Inflammatory macrophage treated with lipopolysaccharide for 4 hours (primary cell): ENCODE data around the gene ANKRD44.
A peak's percentile ranks its signal among the peaks of the same experiment; 100 is the strongest.

Experiments
- DNase-seq: peaks from one replicate; pipeline ENCODE4 v3.0.0-alpha.2; 2020

ANKRD44 gene

DNA sequence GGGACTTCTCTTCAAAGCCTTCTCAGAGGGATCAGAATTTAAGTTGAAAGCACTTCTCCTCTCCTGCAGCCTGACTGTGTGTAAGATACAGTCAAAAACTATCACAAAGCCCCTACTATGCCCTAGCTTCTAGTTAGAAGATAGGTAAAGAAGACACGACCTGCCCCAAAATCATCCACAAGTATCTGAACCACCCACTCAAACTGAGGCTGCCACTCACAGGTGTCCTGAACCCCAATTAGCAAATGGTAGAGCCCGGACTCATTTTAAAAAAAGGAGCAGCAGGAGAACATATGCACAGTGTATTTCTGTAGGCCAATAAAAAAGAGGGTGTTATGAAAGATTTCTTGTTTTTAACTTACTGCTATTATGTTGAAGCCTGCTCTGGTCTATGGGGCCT lies 74.4 kb downstream of the ANKRD44 start:
- no peak for DNase-seq

DNA sequence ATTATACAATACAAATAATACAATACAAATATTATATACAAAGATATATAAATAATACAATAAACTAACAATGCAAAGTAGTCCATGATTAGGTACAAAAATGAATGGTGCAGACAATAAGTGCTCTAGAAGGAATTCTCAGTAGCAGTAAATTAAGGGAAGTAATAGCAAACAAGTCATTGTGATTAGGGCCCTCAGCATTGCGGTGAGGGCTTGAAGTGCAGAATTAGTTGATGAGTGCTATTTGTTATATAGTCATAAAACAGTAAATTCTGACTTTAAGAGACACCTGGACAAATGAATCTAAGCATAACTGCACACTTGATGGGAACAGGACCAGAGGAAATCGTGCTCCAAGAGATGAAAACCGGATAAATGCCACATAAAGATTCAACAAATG lies 74.9 kb downstream of the ANKRD44 start:
- DNase-seq = no peak

DNA sequence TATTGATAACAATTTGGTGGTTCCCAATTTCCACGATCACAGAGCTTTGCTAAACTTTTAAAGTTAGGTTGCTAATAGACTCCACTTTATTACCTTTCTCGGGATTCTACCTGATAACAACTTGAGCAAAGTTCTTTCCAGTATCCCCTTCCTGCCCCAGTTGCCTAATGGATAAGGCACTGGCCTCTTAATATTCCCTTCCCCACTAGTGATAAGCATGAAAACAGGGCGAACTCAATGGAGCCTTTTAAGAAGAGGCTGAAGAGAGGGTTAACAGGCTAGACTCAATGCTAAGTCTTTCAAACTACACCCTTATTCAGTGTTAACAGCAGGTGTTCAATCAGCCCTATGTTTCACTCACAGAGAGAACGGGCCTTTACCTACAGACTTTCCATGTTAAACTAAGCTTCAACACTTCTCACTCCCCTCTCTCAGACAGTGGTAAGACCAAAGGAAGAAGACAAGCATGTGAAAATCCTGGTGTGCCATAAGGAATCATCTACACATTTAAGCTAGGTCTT lies 75.8 kb downstream of the ANKRD44 start:
- no peak for DNase-seq

DNA sequence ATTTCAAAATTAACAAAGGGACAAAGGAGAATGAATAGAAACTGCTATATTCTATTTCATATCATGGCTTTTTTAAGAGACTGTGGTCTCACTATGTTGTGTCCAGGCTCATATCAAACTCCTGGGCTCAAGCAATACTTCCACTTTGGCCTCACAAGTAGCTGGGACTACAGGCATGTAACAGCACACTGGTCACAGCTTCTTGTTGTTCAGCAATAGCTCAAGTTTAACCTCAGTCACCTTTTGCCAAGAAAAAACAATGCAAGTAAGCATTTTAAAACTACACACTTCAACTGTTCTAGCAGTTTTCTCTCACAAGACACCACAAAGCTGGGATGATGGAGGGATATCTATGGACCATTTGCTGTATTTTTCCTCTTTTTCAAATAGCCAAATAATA lies 77.1 kb downstream of the ANKRD44 start:
- no peak for DNase-seq

DNA sequence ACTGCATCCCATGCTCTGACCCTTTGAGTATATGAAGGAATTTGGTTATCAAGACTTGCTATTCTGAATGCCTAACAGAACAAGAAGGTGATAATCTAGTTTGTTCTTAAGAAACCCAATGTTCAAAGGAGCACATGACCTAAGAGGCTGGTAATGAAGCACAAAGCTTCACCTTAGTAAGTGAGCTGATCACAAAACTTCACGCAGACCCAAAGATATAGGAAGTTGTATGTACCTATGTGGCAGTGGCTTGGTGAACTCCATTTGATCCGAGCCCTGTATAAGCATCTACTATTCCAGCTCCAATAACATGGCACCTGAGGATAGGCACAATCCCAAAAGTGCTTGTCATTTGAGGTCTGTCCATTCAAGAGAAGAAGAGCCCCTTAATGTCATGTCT lies 78.6 kb downstream of the ANKRD44 start:
- no peak for DNase-seq

DNA sequence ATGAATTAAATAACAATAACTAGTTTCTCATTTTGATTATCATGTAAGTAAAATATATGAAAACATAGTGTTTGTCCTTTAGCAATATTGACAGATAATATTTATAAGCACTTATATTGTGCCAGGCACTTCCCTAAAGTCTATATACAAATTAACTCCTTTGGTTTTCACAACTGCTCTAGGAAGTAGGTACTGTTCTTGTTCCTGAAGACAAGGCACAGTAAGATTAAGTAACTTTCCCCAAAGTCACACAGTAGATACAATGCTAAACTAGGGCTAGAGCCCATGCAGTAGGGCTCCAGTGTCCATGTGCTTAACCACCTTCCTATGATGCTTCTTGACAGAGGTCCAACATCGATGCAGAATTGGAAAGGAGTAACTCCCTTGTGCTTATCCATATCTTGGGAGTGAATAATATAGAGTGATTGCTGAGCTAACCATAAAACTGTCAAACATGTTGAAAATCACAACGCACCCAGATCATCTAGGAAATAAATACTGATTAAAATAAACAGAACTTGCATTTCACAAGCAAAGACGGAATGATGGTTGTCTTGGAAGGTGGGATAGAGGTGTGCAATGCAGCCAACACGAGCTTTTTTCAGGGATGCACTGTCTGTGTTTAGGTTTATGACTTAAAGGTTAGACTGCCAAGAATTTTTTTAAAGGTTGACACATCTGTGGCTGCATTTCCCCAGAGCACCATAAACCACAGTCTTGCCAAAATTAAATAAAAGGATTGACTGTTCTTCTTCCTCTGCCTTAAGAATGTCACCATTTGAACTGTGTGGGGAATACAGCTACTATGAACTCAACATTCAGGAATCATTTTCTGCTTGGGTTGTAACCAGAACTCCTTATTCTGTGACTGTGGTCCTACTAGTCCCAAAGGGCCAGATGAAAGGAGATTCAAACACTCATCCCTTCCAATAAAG lies 80.8 kb downstream of the ANKRD44 start:
- DNase-seq = peak; percentile 45

DNA sequence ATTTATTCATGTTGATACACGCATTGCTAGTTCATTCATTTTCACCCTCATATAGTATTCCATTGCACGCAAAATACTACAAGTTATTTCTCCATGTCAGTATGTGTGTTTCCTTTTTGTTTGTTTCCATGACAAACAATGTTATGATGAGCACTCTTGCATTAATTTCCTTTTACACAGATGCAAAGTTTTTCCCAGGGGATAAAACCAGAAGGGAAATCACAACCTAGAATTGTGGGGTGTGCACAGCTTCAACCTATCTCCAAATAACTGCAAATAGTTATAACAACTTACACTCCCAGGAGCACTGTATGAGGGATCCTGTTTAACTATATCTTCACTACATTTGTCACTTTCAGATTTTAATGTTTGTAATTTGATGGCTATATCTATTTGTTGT lies 87.1 kb downstream of the ANKRD44 start:
- no peak for DNase-seq

DNA sequence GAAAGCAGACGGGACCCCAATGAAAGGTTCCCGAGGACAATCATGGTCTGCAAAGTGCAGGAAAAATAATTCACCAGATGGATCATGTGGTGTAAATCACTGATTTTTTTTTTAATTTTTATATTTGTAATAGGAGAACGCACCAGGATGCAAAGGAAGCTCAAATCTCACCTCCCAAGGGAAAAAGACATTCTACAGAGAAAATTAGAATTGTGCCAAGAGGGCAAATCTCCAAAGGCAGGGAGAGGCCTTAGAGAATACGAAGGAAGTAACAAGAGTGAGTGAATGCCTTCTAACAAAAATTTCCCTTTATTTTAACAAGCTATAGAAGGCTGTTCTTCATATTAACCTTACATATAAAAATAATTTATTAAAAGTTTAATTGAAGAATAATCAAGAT lies 90.9 kb downstream of the ANKRD44 start:
- no peak for DNase-seq

DNA sequence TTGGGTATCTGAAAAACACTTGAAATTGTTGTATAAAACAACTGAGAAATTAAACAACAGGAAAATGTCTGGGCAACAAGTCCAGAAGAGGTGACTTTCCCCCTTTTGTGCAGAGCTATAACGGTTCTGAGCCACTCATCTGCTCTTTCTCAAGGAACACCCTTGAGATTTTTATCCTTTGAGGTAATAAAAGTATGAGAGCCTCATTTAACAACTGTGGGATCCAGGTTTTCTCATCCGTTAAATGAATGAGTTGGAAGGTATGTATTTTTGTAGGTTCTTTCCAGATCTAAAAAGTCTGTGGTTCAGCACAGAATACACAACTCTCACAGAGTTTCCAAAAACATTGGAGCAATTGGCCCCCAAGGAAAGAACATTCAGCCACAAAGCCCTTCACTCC lies 93.0 kb downstream of the ANKRD44 start:
- DNase-seq = no peak

DNA sequence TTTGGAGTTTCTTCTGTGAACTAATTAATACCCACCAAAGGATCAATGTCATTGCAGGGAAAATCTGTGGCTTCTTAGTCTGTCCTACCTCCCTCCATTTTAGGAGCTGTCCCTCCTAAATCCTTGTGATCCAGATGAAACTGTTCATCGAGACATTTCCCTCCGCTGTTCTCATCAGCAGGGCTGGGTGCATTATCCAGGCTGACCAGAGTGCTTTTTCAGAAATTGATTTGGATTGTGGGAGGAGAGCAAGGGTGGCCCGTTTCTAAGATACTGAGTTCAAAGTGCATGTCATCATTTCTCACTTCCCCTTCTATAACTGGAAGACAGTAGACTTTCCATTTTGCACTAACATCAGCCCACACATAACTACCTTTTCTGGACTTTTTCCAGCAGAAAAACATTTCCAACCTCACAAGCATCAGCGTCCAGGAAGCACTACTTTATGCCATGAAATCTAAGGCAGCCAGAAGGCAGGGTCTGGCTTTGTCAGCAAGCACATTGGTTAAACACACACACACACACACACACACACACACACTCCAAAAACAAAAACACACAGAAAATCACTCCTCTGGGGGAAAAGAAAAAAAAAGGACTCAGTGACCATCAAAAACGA lies 94.1 kb downstream of the ANKRD44 start:
- DNase-seq = peak; percentile 79

DNA sequence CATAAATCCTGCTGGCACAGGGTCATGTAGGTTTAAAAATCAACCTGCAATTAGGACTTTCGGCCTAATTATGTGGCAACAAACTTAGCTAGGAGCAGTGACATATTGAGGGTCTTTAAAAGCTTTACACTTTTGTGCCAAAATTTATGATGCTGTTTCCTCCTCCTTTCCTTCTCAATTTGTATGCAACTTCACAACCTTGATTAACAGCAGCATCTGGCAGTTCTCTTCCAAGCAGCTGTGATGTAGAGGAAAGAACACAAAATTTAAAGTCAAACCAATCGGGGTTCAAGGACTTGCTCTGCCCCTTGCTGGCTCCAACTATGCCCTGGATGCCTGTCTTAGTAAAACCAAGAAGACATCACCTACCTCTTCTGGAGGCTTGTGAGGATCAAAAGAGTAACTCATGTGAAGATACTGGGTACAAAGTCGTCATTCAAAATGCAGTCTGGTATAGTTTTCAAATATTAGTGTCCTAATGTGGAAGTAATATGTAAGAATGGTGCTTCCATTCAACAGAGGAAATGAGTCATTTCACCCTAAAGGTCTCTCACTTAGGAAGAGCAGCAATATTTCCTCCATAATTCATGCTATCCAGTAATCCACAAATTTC lies 94.7 kb downstream of the ANKRD44 start:
- DNase-seq = peak; percentile 79

DNA sequence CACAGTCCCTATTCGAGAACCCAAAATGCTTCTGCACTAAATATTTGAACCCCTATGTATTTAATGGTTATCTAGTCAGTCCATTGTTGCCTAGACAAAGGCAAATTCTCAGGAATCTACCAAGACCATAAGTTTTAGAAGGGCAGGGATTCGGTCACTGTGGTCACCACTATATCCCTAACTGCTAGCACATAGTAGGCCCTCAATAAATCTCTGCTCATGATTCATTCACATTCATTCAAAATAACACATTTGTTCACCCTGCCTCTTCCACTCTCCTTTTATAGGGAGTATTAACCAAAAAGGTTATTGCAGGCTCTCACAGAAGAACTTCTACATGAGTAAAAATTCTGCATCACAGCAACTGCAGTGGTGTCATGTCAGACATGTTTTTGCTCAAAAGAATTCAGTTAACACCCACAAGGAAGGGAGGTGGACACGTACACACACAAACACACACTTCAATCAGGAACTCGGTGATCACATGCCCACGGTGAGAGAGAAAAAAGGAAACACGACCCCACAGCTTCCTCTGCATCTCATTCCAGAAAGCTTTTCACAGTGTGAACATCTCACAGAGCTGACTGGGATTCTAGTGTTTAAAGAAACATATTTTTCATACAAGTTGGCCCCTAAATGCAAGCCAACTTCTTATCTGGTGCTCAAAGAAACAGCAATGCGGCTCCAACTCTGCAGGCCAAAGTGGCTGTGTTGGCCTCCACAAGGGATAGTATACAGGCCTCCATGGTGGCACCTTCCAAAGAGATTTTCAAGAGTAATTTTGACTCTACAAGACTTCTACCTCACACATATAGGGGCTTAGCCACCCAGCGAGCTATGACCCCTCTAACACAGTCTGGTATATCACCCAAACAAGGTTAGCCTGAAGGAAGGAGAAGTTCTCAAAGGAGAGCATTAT lies 98.0 kb downstream of the ANKRD44 start:
- no peak for DNase-seq

DNA sequence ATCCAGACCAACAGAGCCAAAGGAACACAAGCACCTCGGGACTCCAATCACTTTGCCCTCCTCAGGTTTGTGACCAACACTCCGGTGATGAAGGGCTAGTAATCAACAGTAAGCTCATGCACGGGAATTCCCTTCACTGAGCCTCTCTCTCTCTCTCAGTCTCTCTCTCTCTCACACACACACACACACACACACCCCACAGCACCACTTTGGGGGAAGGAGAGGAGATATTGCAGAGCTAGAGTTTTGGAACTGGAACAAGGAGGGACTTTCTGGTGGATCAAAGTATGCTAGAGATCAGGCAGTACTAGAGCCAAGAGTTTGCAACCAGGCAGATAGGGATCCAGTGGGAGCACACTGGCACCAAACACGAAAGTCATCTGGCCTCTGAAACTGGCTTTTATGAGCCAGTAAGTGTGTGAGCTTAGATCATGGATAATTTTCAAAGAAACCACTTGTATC lies 98.7 kb downstream of the ANKRD44 start:
- no peak for DNase-seq

DNA sequence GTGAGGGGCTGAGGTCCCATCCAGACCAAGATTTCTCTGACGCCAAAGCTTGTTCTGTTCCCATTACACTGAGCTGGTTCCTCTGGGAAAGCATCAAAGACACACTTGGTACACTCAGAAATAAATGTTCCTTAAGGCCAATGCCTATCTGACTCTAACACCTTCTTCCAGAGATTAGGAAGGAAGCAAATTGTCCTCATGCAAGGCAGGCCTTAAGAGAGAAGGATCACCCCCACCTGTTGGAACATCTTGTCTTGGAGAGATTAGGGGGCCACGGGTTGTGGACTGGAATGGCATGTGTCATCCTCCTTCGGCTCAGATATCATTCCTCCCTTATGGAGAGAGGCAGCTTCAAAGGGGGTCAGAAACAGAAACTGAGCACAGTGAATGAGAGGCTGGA lies 100.2 kb downstream of the ANKRD44 start:
- no peak for DNase-seq

DNA sequence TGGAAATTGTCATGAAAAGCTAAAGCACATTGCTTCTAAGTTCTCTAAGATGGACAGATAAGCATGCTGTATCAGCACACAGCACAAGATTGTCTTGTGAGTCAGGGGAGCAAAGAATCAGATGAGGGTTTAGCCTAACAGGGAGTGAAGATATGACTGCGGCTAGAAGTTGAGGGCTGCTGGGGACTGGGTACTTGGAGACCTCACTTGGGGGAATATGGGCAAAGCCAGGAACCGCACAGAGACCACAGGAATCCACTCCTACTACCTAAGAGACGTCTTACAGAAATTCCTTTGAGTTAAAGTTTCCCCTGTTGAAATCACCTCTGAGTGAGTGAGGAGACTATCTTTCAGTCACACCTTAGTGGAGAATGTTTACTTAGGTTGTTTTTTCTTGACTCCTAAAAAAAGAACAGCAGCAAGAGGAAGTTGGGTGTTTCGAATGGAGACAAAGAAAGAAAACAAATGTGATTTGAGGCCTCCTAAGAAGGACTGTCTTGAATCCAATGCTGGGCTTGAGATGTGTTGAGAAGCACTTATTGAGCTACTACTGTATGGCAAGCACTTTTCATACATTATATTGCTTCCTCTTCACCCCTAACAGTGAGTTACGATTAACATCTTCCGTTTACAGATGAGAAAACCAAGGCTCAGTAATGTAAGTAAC lies 100.7 kb downstream of the ANKRD44 start:
- DNase-seq = no peak

DNA sequence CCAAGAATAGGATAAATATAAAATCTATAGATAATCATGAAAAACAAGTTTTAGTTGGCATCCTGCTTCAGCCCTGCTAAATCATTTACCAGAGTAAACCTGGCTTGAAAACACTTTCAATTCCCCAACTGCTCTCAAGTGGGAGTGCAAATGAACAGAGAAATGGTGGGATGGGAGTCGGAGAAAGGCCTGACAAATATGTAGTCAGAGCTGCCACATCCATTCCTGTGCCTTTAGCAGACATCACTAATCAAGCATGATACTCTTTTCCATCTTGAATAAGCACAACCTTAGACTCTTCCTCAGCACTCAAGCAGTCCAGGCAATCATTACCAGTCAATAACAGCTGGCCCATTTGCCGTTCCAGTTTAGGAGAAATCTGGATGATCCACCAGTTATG lies 101.3 kb downstream of the ANKRD44 start:
- no peak for DNase-seq

DNA sequence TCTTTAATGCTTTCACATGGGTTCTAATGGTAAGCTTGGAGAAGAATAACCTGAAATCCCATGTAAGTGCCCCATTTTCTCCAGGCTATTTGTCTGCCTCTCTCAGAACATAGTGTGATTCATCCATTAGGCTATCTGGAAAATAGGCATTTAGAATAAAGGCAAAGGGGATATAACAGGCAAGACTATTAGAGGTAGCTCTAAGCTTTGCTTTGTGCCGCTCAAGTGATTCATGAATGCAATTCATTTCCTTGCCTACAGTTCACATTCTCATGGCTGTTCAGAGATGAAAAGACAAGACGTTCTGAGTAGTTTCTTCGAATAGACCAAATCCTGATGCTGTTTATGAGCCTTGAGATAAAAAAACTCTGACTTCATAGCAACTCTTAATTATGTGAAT lies 101.7 kb downstream of the ANKRD44 start:
- DNase-seq = no peak

DNA sequence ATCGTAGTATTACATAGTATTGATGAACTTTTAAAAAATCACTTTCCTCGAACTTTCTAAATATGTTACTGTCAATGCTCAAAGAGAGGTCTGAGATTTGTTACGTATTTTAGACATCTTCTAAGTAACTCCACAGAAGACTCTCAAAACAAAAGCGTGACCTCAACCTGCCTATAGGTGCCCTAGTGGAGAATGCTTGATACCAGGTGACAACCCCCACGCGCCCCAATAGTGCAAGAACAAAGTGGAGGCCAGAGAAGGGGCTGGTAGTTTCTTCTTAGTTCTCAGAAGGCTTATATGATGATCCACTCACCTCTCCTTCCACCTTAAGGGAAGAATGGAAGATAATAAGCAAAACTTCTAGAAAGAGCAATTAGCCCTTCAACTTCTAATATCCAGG lies 102.6 kb downstream of the ANKRD44 start:
- DNase-seq = no peak

DNA sequence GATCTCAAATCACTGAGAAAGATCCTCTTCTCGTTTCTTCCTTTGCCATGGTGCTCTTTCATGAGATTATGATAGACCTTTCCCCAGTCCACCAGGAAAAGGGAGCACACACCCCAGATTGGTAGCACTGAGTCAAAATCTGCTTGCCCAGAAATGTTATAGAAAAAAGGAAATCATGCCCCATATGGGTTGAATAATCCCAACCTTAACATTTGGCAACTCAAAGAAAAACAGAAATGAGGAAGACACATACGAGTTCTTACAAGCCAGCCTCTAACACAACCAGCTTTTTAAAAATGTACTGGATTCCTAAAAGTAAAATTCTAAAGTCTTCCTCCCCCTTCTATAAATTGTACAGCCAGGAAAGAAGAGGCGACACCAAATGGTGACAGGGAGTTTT lies 103.0 kb downstream of the ANKRD44 start:
- peak; percentile 56 for DNase-seq

DNA sequence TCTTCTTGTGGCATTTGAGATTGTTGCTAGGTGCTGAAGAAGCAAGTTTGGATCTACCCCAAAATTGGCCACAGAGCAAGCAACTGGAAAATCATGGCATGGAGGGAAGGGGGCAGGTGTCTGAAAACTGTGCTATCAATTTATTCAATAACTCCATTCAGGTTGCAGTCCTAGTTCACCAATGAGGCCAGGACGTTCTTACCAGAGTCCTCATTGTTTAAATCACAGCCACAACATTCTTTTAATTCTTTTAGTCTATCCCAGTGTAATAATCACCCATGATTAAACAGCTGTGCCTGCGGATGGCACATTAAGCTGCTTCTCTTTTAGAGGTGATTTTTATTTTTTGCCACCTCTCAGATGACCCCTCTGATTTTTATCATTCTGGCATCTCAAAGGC lies 103.5 kb downstream of the ANKRD44 start:
- no peak for DNase-seq

DNA sequence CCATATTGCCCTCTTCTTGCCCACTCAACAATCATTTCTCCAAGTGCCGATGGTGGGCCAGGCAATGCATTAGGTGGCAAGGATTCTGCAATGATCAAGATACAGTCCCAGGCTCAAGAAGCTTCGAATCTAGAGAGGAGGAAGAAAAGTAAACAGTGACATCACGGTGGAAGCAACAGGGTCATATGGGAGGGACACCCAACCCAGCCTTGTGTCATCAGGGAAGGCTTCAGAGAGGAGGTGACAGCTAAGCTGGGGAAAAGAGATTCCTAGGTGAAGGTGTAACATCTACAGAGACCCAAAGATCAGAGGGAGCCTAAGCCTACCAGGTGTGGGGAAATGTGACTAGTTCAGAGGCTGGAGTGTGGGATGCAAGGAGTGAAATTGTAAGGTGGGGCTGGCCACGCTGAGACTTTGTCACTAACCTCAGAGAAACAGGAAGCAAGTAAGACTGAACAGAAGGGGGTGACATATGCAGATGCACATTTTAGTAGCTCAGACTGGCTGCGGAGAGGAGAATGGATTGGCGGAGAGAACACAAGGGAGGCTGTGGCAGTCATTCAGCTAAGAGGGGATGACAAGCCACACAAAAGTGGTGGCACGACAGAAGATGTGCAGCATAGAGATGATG lies 104.9 kb downstream of the ANKRD44 start:
- DNase-seq = peak; percentile 73
